ENCODE measurements around the gene TMEM176B. TPM values are rescaled to one million over a fixed set of nuclear protein-coding genes. Genes with fewer than 3 reads are reported as not detected.

The TMEM176B gene
- total RNA-seq, result 1 to 10 TPM in 1 of 2 donors, not detected in 1; 1.2 TPM

- H3K27me3 Mint-ChIP-seq, result peaks cover 36% of the 10 kb centered on the region in 2 donors
- DNase-seq (ENCODE audit: low spot score) (no peak), ATAC-seq (no peak)
- no peaks in the 10 kb centered on the region for H3K9me3 Mint-ChIP-seq
- H3K4me3 Mint-ChIP-seq, result peak within 1 kb of the TSS; percentile 49
- H3K36me3 Mint-ChIP-seq, result no peaks in the 10 kb centered on the region
- no peak within 1 kb of the TSS for H3K27ac Mint-ChIP-seq
- H3K4me1 Mint-ChIP-seq (ENCODE audit: low read depth in 2 of 2), result peaks cover 0 to 8% of the 10 kb centered on the region in 2 donors
These were observed at the start of gene TMEM176B for GRCh38 chr7:150799741-150800580. Gene TMEM176B (minus strand): TSS chr7:150800364. CDS start chr7:150796569, 3,795 bp downstream.

- no peak for ATAC-seq
- Mint-ChIP-seq H3K4me1 (ENCODE audit: low read depth in 2 of 2) (peaks cover 0 to 5% of the 10 kb centered on the region in 2 donors), H3K27me3 (peaks cover 22 to 38% of the 10 kb centered on the region in 2 donors), H3K36me3 (no peaks in the 10 kb centered on the region), H3K4me3 (no peak overlapping the region), H3K9me3 (no peaks in the 10 kb centered on the region), H3K27ac (no peak overlapping the region)
- no peak for DNase-seq (ENCODE audit: low spot score)
These were observed 49.1 kb upstream of the TMEM176B start for GRCh38 chr7:150849204-150849775.

GRCh38 chr7:150848561-150849115 is 48.5 kb upstream of the TMEM176B start:
- H3K36me3 Mint-ChIP-seq, result no peaks in the 10 kb centered on the region
- H3K4me3 Mint-ChIP-seq, result no peak overlapping the region
- no peaks in the 10 kb centered on the region for H3K9me3 Mint-ChIP-seq
- H3K27me3 Mint-ChIP-seq, result peaks cover 22 to 38% of the 10 kb centered on the region in 2 donors
- no peak overlapping the region for H3K27ac Mint-ChIP-seq
- ATAC-seq (no peak), DNase-seq (ENCODE audit: low spot score) (no peak)
- peaks cover 0 to 5% of the 10 kb centered on the region in 2 donors for H3K4me1 Mint-ChIP-seq (ENCODE audit: low read depth in 2 of 2)

GRCh38 chr7:150848111-150848510 is 47.9 kb upstream of the TMEM176B start:
- DNase-seq (ENCODE audit: low spot score) (no peak), ATAC-seq (no peak)
- peaks cover 0 to 5% of the 10 kb centered on the region in 2 donors for H3K4me1 Mint-ChIP-seq (ENCODE audit: low read depth in 2 of 2)
- peaks cover 22 to 37% of the 10 kb centered on the region in 2 donors for H3K27me3 Mint-ChIP-seq
- no peaks in the 10 kb centered on the region for H3K9me3 Mint-ChIP-seq
- H3K27ac Mint-ChIP-seq, result no peak overlapping the region
- no peak overlapping the region for H3K4me3 Mint-ChIP-seq
- no peaks in the 10 kb centered on the region for H3K36me3 Mint-ChIP-seq

- H3K9me3 Mint-ChIP-seq, result no peaks in the 10 kb centered on the region
- DNase-seq (ENCODE audit: low spot score) (no peak), ATAC-seq (no peak)
- H3K4me3 Mint-ChIP-seq, result no peak overlapping the region
- no peaks in the 10 kb centered on the region for H3K36me3 Mint-ChIP-seq
- peaks cover 0 to 5% of the 10 kb centered on the region in 2 donors for H3K4me1 Mint-ChIP-seq (ENCODE audit: low read depth in 2 of 2)
- no peak overlapping the region for H3K27ac Mint-ChIP-seq
- H3K27me3 Mint-ChIP-seq, result peaks cover 22 to 32% of the 10 kb centered on the region in 2 donors
These were observed 47.4 kb upstream of the TMEM176B start for GRCh38 chr7:150847536-150847935.

- no peak for DNase-seq (ENCODE audit: low spot score)
- Mint-ChIP-seq H3K9me3 (no peaks in the 10 kb centered on the region), H3K4me1 (ENCODE audit: low read depth in 2 of 2) (no peaks in the 10 kb centered on the region), H3K36me3 (no peaks in the 10 kb centered on the region), H3K27me3 (peaks cover 14 to 21% of the 10 kb centered on the region in 2 donors), H3K27ac (no peak overlapping the region), H3K4me3 (no peak overlapping the region)
- no peak for ATAC-seq
These were observed 46.3 kb upstream of the TMEM176B start for GRCh38 chr7:150846291-150847115.

- no peaks in the 10 kb centered on the region for H3K4me1 Mint-ChIP-seq (ENCODE audit: low read depth in 2 of 2)
- no peak overlapping the region for H3K27ac Mint-ChIP-seq
- no peaks in the 10 kb centered on the region for H3K36me3 Mint-ChIP-seq
- ATAC-seq (no peak), DNase-seq (ENCODE audit: low spot score) (no peak)
- H3K4me3 Mint-ChIP-seq, result no peak overlapping the region
- H3K9me3 Mint-ChIP-seq, result no peaks in the 10 kb centered on the region
- H3K27me3 Mint-ChIP-seq, result peaks cover 8 to 11% of the 10 kb centered on the region in 2 donors
These were observed 45.3 kb upstream of the TMEM176B start for GRCh38 chr7:150845421-150845861.

- H3K27me3 Mint-ChIP-seq, result peaks cover 0 to 7% of the 10 kb centered on the region in 2 donors
- H3K4me3 Mint-ChIP-seq, result no peak overlapping the region
- H3K9me3 Mint-ChIP-seq, result no peaks in the 10 kb centered on the region
- ATAC-seq (no peak), DNase-seq (ENCODE audit: low spot score) (no peak)
- no peak overlapping the region for H3K27ac Mint-ChIP-seq
- H3K4me1 Mint-ChIP-seq (ENCODE audit: low read depth in 2 of 2), result no peaks in the 10 kb centered on the region
- no peaks in the 10 kb centered on the region for H3K36me3 Mint-ChIP-seq
These were observed 42.6 kb upstream of the TMEM176B start for GRCh38 chr7:150842716-150843115.

GRCh38 chr7:150842018-150842417 is 41.9 kb upstream of the TMEM176B start:
- Mint-ChIP-seq H3K9me3 (no peaks in the 10 kb centered on the region), H3K27me3 (peaks cover 0 to 7% of the 10 kb centered on the region in 2 donors), H3K4me1 (ENCODE audit: low read depth in 2 of 2) (no peaks in the 10 kb centered on the region)

GRCh38 chr7:150838965-150839650 is 38.9 kb upstream of the TMEM176B start:
- H3K27ac Mint-ChIP-seq, result no peak overlapping the region
- no peaks in the 10 kb centered on the region for H3K36me3 Mint-ChIP-seq
- no peak overlapping the region for H3K4me3 Mint-ChIP-seq
- H3K4me1 Mint-ChIP-seq (ENCODE audit: low read depth in 2 of 2), result no peaks in the 10 kb centered on the region
- H3K27me3 Mint-ChIP-seq, result peaks cover 11 to 14% of the 10 kb centered on the region in 2 donors
- ATAC-seq (no peak), DNase-seq (ENCODE audit: low spot score) (no peak)
- no peaks in the 10 kb centered on the region for H3K9me3 Mint-ChIP-seq

More at GRCh38 chr7:150842018-150842417, 41.9 kb upstream of the TMEM176B start:
- Mint-ChIP-seq H3K4me3 (no peak overlapping the region), H3K27ac (no peak overlapping the region), H3K36me3 (no peaks in the 10 kb centered on the region)
- DNase-seq (ENCODE audit: low spot score), result no peak
- ATAC-seq, result no peak

- Mint-ChIP-seq H3K4me3 (no peak overlapping the region), H3K27me3 (peaks cover 28 to 29% of the 10 kb centered on the region in 2 donors), H3K4me1 (ENCODE audit: low read depth in 2 of 2) (no peaks in the 10 kb centered on the region), H3K9me3 (no peaks in the 10 kb centered on the region), H3K27ac (no peak overlapping the region), H3K36me3 (no peaks in the 10 kb centered on the region)
- DNase-seq (ENCODE audit: low spot score) (no peak), ATAC-seq (no peak)
These were observed 35.6 kb upstream of the TMEM176B start for GRCh38 chr7:150835702-150836280.

- Mint-ChIP-seq H3K27me3 (peaks cover 34 to 36% of the 10 kb centered on the region in 2 donors), H3K4me3 (no peak overlapping the region), H3K9me3 (no peaks in the 10 kb centered on the region), H3K36me3 (no peaks in the 10 kb centered on the region), H3K27ac (no peak overlapping the region), H3K4me1 (ENCODE audit: low read depth in 2 of 2) (no peaks in the 10 kb centered on the region)
- DNase-seq (ENCODE audit: low spot score) (no peak), ATAC-seq (no peak)
These were observed 34.9 kb upstream of the TMEM176B start for GRCh38 chr7:150835019-150835418.

GRCh38 chr7:150831851-150832250 is 31.7 kb upstream of the TMEM176B start:
- Mint-ChIP-seq H3K9me3 (no peaks in the 10 kb centered on the region), H3K27ac (no peak overlapping the region), H3K27me3 (peaks cover 46 to 63% of the 10 kb centered on the region in 2 donors), H3K4me1 (ENCODE audit: low read depth in 2 of 2) (no peaks in the 10 kb centered on the region), H3K4me3 (no peak overlapping the region), H3K36me3 (no peaks in the 10 kb centered on the region)
- ATAC-seq (no peak), DNase-seq (ENCODE audit: low spot score) (no peak)

Measured in natural killer cell treated with Interleukin-12 subunit alpha and Interleukin-12 subunit beta and Interleukin-15 and Interleukin-18, amount 100 ng/mL, for 72 hours (primary cell).